ENCODE results near the gene ARPC3. TPM values are rescaled to one million over a fixed set of nuclear protein-coding genes. Genes with fewer than 3 reads are reported as not detected.
A peak's percentile ranks its signal among the peaks of the same experiment; 100 is the strongest.
"Not testable (repeated sequence)": the region's sequence is repeated elsewhere in the genome, so short reads cannot be mapped to it uniquely, and the experiment has no call there.

ARPC3 gene
- total RNA-seq = 100 to 1,000 TPM; 108 to 123 TPM
- long read RNA-seq, transcript ARPC3-201 (7 exons, 1,014 nt) = major isoform, 8 of 11 reads
- long read RNA-seq, partial matches to known transcripts = 0 of 11 reads
- long read RNA-seq, other reads (novel, unspliced or antisense) = 2 of 11 reads

DNA sequence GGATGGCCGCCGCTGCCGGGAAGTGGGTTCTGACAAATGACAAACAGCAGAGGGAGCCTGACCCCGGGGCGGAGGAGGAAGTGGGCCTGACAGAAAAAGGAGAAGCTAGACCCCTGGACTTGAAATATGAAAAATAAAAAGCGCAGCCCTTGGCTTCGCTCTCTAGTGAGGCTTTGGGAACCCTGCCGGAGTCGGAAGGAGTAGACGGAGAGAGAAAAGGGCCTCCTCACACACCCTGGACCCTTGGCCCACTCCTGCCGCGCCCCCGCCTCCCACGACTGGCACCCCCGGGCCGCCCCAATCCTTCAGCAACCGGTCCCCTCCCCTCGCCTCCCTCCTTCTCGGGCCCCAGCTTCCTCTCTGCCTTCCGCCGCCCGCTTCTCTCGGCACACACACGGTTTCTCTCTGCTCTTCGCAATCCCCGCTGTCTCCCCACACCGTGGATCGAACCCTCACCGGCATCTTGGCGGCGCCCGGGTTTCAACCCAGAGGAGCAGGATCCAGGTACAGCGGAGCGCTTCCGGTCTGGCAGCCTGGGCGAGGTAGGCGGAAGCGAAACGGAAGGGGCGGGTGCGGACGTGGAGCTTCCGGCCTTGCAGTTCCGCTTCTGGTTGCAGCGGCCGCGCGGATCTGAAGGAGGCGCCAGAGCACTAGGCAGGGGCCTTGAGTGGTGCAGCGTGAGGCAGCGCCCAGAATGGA is at the start of gene ARPC3:
Gene ARPC3 (minus strand): TSS at position 539 of the 699 bp plus-strand sequence. CDS start 77 bp downstream, at position 462.
- intact Hi-C loops (cut with DNase I) = loop anchor here in 1 of 2 donors (5.0 kb wide), 2 partner anchors 152 to 437 kb away; no protein-coding TSS in a partner anchor
- peak; percentile 96 for DNase-seq
- ATAC-seq = peak; percentile 99

DNA sequence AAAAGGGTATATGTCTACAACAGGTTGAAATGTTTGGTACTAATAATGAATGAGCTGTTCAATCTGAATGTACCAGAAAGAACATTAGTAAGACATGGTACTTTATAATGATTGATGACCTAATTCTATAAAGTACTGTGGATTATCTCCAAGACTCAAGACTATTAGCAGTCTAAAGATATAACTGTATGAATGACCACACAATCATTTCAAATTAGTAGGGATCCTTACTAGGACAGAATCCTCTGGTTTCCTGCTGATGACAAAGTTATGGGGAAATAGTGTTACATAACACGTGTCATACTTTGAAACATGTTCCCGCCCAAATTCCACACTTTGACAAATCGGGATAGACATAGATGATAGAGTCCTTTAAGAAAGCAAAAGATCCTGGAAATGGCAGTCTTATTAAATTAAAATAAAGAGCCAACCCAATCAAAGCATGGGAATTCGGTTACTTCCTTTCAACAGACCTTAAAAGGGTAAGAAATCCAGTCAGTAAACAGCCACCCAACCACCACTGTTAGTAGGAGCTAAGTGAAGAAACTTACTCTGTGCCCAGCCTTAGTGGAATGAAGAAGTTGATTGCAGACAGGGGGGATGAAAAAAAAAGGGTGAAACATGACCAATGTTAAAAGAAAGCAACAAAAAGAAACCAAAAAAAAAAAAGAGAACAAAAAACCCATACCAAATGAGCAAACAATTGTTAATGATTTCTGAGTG is 49.0 kb upstream of the ARPC3 start:
- intact Hi-C loops (cut with DNase I) = no loop called here
- ATAC-seq = no peak
- no peak for DNase-seq

DNA sequence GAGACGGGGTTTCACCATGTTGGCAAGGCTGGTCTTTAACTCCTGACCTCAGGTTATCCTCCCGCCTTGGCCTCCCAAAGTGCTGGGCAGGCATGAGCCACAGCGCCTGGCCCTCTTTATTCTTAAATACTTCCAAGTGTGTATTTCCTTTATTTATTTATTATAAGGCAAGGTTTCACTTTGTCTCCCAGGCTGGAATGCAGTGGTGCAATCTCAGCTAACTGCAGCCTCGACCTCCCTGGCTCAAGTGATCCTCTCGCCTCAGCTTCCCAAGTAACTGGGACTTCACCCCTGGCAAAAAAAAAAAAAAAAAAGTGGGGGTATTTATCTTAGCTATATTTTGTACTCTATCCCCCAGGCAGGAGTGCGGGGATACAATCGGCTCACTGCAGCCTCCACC is 25.3 kb upstream of the ARPC3 start:
- intact Hi-C loops (cut with DNase I) = no loop called here
- no peak for DNase-seq
- no peak for ATAC-seq

DNA sequence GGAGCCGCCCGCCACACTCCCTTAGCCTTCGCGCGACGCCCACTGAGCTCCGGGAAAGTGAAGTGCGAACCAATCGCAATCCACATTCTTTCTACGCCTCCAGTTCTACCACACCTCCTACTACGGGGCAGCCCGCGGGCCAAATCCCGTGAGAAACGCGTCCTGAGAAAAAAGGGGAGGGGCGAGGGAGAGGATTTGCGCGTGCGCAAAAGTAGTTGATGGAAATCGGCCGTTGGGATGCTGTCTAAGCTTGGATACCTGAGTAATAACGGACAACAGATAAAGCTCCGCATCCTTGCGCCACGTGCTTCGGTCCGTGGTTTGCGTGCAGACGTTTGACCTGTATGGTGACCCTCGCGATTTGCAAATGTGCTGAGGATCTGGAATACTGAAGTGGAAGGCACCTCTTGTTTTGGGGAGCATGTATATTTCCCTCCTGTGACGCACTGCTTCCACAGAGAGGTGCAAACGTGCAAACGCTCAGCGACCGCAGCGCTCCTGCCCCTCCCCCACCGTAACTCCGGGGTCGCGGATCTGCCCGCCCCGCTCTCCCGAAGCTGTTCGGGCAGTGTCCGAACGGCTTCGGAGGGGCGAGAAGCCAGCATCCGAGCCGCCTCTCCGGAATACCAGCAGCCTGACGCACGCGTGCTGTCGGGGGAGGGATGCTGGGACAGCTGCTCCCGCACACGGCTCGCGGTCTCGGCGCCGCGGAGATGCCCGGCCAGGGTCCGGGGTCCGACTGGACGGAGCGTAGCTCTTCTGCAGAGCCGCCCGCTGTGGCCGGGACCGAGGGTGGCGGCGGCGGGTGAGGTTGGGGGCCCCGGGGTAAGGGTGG is 18.3 kb upstream of the ARPC3 start, which contains the start of the genes FAM216A and GPN3:
Gene FAM216A (plus strand): TSS at position 632 of the 835 bp plus-strand sequence. CDS start 31 bp downstream, at position 663.
Gene GPN3 (minus strand): TSS at position 44 of the 835 bp plus-strand sequence. CDS start 54 bp downstream, outside the sequence.
- intact Hi-C loops (cut with DNase I) = no loop called here
- peak; percentile 96 for ATAC-seq
- DNase-seq = peak; percentile 96

DNA sequence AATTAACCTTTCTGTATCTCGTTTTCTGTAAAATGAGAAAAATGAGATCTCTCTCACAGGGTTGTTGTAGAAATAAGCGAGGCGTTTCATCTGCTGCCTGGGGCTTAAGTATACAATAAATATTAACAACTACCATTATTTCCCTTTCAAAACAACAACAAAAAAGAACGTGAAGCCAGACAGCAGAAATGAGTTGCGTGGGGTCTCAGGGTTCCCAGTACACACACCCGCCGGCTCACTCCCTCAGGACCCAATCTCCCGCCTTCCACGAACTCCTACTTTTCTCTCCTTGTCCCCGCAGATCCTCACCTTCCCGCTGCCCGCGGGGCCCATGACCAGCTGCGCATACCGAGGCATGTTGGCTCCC is 17.7 kb upstream of the ARPC3 start:
- DNase-seq = no peak
- intact Hi-C loops (cut with DNase I) = no loop called here

GRCh38 chr12:110466791-110467190 is 16.7 kb upstream of the ARPC3 start:
- DNase-seq (no peak), ATAC-seq (no peak)
- intact Hi-C loops (cut with DNase I) = no loop called here

More for the DNA sequence above, 17.7 kb upstream of the ARPC3 start:
- no peak for ATAC-seq

DNA sequence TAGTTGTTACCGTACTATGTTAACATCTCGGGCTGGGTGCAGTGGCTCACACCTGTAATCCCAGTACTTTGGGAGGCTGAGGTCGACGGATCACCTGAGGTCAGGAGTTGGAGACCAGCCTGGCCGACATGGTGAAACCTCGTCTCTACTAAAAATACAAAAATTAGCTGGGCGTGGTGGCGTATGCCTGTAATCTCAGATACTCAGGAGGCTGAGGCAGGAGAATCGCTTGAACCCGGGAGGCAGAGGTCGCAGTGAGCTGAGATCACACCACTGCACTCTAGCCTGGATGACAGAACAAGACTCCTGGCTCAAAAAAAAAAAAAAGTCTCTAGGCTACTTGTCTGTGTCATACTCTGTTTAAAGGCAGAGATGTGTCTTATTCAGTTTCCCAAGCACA is 15.6 kb upstream of the ARPC3 start:
- DNase-seq; ATAC-seq; intact Hi-C loops (cut with DNase I): not testable (repeated sequence)

- intact Hi-C loops (cut with DNase I) = no loop called here
- ATAC-seq (no peak), DNase-seq (no peak)
Observed at GRCh38 chr12:110465024-110465423, 14.9 kb upstream of the ARPC3 start.

DNA sequence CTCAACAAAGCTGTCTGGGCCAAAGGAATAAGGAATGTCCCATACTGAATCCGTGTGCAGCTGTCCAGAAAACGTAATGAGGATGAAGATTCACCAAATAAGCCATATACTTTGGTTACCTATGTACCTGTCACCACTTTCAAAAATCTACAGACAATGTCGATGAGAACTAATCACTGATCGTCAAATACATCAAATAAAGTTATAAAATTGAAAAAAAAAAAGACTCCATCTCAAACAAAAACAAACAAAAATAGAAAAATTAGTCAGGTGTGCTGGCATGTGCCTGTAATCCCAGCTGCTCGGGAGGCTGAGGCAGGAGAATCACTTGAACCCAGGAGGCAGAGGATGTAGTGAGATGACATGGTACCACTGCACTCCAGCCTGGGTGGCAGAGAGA is 11.1 kb upstream of the ARPC3 start:
- DNase-seq, ATAC-seq: not testable (repeated sequence)

DNA sequence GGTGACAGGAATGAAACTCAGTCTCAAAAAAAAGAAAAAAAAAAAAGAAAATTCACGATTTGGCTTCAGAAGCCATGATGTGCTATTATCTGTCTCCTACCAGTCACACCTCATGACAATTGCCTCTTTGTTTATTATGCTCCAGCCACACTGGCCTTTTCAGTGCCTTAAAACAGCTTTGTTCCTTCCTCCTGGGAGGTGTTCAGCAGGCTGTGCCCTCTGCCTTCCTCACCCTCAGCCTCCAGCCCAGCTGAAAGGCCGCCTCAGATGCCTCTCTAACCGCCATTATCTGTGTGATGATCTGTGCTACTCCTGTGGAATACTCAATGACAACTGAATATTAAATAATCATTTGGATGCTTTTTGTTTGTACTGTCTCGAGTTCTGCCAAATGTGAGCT is 8.6 kb upstream of the ARPC3 start:
- DNase-seq (no peak), ATAC-seq (no peak)
- intact Hi-C loops (cut with DNase I) = no loop called here

More for the DNA sequence above, 11.1 kb upstream of the ARPC3 start:
- intact Hi-C loops (cut with DNase I) = not testable (repeated sequence)

GRCh38 chr12:110453569-110454296 is 3.6 kb upstream of the ARPC3 start:
- DNase-seq = no peak
- intact Hi-C loops (cut with DNase I) = loop anchor here in 1 of 2 donors (5.0 kb wide), 2 partner anchors 149 to 434 kb away; no protein-coding TSS in a partner anchor
- no peak for ATAC-seq

GRCh38 chr12:110451263-110451662 is 1.1 kb upstream of the ARPC3 start:
- DNase-seq (no peak), ATAC-seq (no peak)
- intact Hi-C loops (cut with DNase I) = loop anchor here in 1 of 2 donors (5.0 kb wide), 2 partner anchors 151 to 436 kb away; no protein-coding TSS in a partner anchor

GRCh38 chr12:110444455-110444854 is 5.7 kb downstream of the ARPC3 start:
- intact Hi-C loops (cut with DNase I) = no loop called here
- DNase-seq (no peak), ATAC-seq (no peak)

- DNase-seq (no peak), ATAC-seq (no peak)
- intact Hi-C loops (cut with DNase I) = no loop called here
Observed at GRCh38 chr12:110436231-110436630, 13.9 kb downstream of the ARPC3 start.

- no peak for DNase-seq
- no peak for ATAC-seq
- intact Hi-C loops (cut with DNase I) = loop anchor here in 1 of 2 donors (2.0 kb wide), 1 partner anchor 329 kb away; no protein-coding TSS in a partner anchor
Observed at GRCh38 chr12:110431957-110432587, 18.1 kb downstream of the ARPC3 start.

DNA sequence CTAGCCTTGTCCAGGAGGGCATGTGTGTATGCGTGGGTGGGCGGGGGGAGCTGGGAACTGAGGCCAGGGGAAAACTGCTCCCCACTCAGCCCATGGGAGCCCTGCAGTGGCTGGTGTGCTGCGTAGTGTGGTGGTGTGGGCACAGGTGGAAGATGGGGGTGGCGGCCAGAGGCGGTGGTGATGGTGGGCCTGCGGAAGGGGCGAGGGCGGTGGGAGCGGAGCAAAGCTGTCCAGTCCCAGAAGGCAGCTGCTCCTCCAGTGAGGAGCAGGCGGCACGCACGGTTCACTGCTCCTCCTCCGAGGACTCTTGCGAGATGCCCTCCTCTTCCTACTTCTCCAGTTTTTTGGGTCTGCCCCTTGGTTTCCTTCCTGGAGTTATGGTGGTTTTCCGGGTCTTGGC is 20.5 kb downstream of the ARPC3 start:
- intact Hi-C loops (cut with DNase I) = loop anchor here in 1 of 2 donors (2.0 kb wide), 1 partner anchor 327 kb away; no protein-coding TSS in a partner anchor
- not testable (repeated sequence) for DNase-seq, ATAC-seq

GRCh38 chr12:110426406-110426805 is 23.7 kb downstream of the ARPC3 start:
- ATAC-seq (no peak), DNase-seq (no peak)

DNA sequence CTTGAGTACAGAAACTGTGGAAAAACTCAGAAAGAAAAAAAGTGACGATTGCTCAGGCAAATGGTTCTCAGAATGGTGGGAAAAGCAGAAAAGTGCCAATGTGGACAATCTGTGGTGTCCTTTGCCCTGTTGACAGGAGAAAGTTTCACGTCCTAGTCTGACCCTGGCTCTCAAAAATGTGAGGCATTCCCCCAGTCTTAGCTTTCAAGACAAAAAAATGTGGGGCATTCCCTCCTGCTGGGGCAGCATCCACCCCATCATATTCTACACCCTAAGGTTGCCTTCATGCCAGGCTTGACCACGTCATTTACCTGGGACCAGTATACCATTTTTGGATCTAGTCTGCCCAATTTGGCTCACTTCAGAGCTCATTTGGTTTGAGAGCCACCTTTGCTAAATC is 25.9 kb downstream of the ARPC3 start:
- intact Hi-C loops (cut with DNase I) = no loop called here
- ATAC-seq = no peak
- DNase-seq = no peak

More at GRCh38 chr12:110426406-110426805, 23.7 kb downstream of the ARPC3 start:
- intact Hi-C loops (cut with DNase I) = no loop called here

All from left cardiac atrium (tissue), 4 donors.